ENCODE results near the gene CERK. TPM values are rescaled to one million over a fixed set of nuclear protein-coding genes. Genes with fewer than 3 reads are reported as not detected.

The CERK gene
- total and polyA plus RNA-seq, 4 donors: 7.9 to 24.3 (median 10.2) TPM

DNA sequence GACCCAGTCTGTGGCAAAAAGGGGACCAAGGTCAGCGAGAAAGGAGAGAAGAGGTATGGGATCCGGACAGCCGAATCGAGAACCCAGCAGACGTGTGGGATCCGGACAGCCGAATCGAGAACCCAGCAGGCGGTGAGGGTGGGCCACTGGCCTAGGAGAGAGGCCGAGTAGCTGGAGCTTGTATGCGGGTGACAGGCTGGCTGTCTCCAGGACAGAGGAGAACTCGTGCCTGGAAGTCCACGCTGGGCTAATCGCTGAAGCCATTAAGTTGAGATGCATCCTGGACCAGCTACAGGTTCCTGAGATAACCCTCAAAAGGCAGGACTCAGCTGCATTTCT lies 6.0 kb downstream of the CERK start:
- Histone ChIP-seq H3K9ac (ENCODE audit: low read depth in 1 of 2, low read length in 2 of 2) (peak overlapping the region; percentile 62 to 78), H3K27me3 (ENCODE audit: control insufficient read depth in 4 of 4, insufficient read depth in 4 of 4, low read length in 3 of 4) (no peaks in the 10 kb centered on the region), H3K9me3 (ENCODE audit: control insufficient read depth in 4 of 4, low read length in 3 of 4) (no peaks in the 10 kb centered on the region), H3K36me3 (ENCODE audit: control insufficient read depth in 4 of 4, insufficient read depth in 3 of 4, low read depth in 1 of 4, low read length in 3 of 4) (no peaks in the 10 kb centered on the region), H3K4me3 (ENCODE audit: low read depth in 1 of 3, low read length in 3 of 3) (no peak overlapping the region), H3K27ac (ENCODE audit: low read depth in 1 of 2, low read length in 2 of 2) (peak overlapping the region; percentile 84 to 89), H3K4me1 (ENCODE audit: control insufficient read depth in 4 of 4, insufficient read depth in 4 of 4, low read length in 3 of 4) (peaks cover 26 to 82% (median 66%) of the 10 kb centered on the region in 4 donors)
- WGBS: 54% methylated on average over 14 of the region's 14 CpGs
- TF ChIP-seq GABPA (IDR thresholded peaks at IDR 0.05 in 1 of 2, conservative IDR thresholded peaks at IDR 0.05 in 1 of 2) (no peak), FOXA2 (IDR thresholded peaks at IDR 0.05) (no peak), FOXA1 (IDR thresholded peaks at IDR 0.05) (no peak)
- TF ChIP-seq, protein P1, sequence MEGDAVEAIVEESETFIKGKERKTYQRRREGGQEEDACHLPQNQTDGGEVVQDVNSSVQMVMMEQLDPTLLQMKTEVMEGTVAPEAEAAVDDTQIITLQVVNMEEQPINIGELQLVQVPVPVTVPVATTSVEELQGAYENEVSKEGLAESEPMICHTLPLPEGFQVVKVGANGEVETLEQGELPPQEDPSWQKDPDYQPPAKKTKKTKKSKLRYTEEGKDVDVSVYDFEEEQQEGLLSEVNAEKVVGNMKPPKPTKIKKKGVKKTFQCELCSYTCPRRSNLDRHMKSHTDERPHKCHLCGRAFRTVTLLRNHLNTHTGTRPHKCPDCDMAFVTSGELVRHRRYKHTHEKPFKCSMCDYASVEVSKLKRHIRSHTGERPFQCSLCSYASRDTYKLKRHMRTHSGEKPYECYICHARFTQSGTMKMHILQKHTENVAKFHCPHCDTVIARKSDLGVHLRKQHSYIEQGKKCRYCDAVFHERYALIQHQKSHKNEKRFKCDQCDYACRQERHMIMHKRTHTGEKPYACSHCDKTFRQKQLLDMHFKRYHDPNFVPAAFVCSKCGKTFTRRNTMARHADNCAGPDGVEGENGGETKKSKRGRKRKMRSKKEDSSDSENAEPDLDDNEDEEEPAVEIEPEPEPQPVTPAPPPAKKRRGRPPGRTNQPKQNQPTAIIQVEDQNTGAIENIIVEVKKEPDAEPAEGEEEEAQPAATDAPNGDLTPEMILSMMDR (IDR thresholded peaks at IDR 0.05; ENCODE audit: low read depth, low read length, missing input control): no peak
- DNase-seq (ENCODE audit: low spot score): no peak

DNA sequence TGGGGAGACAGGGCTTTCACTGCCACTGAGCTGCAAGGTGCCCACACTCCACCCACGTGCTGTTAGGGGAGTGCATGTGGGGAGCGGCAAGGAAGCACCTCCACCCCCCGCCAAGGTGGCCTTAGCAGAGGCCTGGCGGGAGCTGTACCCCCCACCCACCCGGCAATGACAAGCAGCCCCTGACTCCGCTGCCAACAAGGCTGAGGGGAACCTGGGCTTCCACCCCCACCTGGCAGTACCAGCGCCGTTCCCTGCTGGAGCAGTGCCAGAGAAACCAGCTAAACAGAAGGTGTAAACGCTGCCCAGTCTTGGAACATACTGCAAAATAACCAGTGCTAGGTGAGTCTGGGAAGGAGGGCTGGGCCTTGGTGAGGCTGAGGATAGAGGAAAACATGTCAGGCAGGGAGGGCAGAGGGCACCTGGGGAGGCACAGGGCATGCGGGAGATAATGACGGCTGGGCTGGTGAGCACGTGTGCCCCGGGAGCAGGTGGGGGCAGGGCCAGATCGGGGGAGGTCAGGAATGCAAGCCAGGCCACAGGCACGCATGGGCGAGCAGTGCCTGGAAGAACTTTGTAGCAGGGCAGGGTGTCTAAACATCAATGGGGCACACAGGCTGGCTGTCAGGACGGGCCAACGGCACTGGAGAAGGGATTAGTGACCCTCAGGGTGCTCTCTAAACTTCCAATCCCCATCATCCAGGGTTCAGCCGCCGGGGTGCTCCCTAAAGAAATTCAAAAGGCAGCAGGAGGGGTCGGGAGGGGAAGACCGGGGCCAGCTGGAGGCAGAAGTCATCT lies 6.6 kb downstream of the CERK start:
- DNase-seq (ENCODE audit: low spot score): peak; percentile 50
- no peaks in the 10 kb centered on the region for H3K9me3 ChIP-seq (ENCODE audit: control insufficient read depth in 4 of 4, low read length in 3 of 4)
- H3K36me3 ChIP-seq (ENCODE audit: control insufficient read depth in 4 of 4, insufficient read depth in 3 of 4, low read depth in 1 of 4, low read length in 3 of 4): no peaks in the 10 kb centered on the region
- WGBS: 29% methylated on average over 22 of the region's 22 CpGs
- H3K4me1 ChIP-seq (ENCODE audit: control insufficient read depth in 4 of 4, insufficient read depth in 4 of 4, low read length in 3 of 4): peaks cover 25 to 82% (median 66%) of the 10 kb centered on the region in 4 donors
- no peak overlapping the region for H3K4me3 ChIP-seq (ENCODE audit: low read depth in 1 of 3, low read length in 3 of 3)
- TF ChIP-seq RAD21 (IDR thresholded peaks at IDR 0.05) (peak; percentile 30 to 65), GABPA (IDR thresholded peaks at IDR 0.05 in 1 of 2, conservative IDR thresholded peaks at IDR 0.05 in 1 of 2) (peak in 1 of 2 donors; percentile 62), EGR1 (IDR thresholded peaks at IDR 0.05; ENCODE audit: low read depth in 2 of 2) (peak in 1 of 2 donors; percentile 90), HNF4G (IDR thresholded peaks at IDR 0.05) (peak; percentile 78), YY1 (IDR thresholded peaks at IDR 0.05) (peak; percentile 93), TAF1 (conservative IDR thresholded peaks at IDR 0.05) (no peak), RXRA (IDR thresholded peaks at IDR 0.05) (peak; percentile 99 to 100), JUND (IDR thresholded peaks at IDR 0.05) (peak in 1 of 2 donors; percentile 65), HNF4A (conservative IDR thresholded peaks at IDR 0.05) (peak; percentile 86 to 95), FOXA2 (IDR thresholded peaks at IDR 0.05) (peak; percentile 69), FOXA1 (IDR thresholded peaks at IDR 0.05) (peak; percentile 63), NR2F2 (IDR thresholded peaks at IDR 0.05) (peak; percentile 70), SP1 (IDR thresholded peaks at IDR 0.05) (peak; percentile 95)
- TF ChIP-seq, protein P2, sequence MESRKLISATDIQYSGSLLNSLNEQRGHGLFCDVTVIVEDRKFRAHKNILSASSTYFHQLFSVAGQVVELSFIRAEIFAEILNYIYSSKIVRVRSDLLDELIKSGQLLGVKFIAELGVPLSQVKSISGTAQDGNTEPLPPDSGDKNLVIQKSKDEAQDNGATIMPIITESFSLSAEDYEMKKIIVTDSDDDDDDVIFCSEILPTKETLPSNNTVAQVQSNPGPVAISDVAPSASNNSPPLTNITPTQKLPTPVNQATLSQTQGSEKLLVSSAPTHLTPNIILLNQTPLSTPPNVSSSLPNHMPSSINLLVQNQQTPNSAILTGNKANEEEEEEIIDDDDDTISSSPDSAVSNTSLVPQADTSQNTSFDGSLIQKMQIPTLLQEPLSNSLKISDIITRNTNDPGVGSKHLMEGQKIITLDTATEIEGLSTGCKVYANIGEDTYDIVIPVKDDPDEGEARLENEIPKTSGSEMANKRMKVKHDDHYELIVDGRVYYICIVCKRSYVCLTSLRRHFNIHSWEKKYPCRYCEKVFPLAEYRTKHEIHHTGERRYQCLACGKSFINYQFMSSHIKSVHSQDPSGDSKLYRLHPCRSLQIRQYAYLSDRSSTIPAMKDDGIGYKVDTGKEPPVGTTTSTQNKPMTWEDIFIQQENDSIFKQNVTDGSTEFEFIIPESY (IDR thresholded peaks at IDR 0.05): peak; percentile 95
- TF ChIP-seq, protein P3, sequence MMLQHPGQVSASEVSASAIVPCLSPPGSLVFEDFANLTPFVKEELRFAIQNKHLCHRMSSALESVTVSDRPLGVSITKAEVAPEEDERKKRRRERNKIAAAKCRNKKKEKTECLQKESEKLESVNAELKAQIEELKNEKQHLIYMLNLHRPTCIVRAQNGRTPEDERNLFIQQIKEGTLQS (IDR thresholded peaks at IDR 0.05): no peak
- TF ChIP-seq, protein P4, sequence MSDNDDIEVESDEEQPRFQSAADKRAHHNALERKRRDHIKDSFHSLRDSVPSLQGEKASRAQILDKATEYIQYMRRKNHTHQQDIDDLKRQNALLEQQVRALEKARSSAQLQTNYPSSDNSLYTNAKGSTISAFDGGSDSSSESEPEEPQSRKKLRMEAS (IDR thresholded peaks at IDR 0.05): peak; percentile 97
- TF ChIP-seq, protein P5, sequence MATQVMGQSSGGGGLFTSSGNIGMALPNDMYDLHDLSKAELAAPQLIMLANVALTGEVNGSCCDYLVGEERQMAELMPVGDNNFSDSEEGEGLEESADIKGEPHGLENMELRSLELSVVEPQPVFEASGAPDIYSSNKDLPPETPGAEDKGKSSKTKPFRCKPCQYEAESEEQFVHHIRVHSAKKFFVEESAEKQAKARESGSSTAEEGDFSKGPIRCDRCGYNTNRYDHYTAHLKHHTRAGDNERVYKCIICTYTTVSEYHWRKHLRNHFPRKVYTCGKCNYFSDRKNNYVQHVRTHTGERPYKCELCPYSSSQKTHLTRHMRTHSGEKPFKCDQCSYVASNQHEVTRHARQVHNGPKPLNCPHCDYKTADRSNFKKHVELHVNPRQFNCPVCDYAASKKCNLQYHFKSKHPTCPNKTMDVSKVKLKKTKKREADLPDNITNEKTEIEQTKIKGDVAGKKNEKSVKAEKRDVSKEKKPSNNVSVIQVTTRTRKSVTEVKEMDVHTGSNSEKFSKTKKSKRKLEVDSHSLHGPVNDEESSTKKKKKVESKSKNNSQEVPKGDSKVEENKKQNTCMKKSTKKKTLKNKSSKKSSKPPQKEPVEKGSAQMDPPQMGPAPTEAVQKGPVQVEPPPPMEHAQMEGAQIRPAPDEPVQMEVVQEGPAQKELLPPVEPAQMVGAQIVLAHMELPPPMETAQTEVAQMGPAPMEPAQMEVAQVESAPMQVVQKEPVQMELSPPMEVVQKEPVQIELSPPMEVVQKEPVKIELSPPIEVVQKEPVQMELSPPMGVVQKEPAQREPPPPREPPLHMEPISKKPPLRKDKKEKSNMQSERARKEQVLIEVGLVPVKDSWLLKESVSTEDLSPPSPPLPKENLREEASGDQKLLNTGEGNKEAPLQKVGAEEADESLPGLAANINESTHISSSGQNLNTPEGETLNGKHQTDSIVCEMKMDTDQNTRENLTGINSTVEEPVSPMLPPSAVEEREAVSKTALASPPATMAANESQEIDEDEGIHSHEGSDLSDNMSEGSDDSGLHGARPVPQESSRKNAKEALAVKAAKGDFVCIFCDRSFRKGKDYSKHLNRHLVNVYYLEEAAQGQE (IDR thresholded peaks at IDR 0.05): peak; percentile 69
- TF ChIP-seq, protein P1 (IDR thresholded peaks at IDR 0.05; ENCODE audit: low read depth, low read length, missing input control): no peak
- peak overlapping the region; percentile 84 to 89 for H3K27ac ChIP-seq (ENCODE audit: low read depth in 1 of 2, low read length in 2 of 2)
- H3K9ac ChIP-seq (ENCODE audit: low read depth in 1 of 2, low read length in 2 of 2): peak overlapping the region in 1 of 2 donors; percentile 78
- H3K27me3 ChIP-seq (ENCODE audit: control insufficient read depth in 4 of 4, insufficient read depth in 4 of 4, low read length in 3 of 4): no peaks in the 10 kb centered on the region
